ENCODE results near the gene FOXP4.

DNA sequence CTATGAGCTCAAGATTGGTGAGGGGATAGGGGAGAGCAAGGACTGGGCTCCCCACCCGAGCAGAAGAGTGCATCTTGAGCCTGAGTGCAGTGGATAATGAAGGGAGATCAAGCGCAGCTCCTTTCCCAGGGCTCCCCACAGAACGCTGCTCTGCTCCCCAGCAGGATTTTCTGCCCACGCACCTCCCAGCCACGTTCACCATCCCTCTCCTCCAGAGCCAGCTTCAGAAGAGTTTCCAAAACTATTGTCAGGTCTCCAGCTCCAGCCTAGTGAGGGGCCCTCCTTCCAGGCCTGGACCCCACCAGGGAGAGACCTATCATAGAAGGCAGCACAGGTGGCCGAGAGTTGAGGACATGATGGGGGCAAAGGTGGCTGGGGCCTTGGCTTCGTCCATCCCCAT lies 34.5 kb downstream of the FOXP4 start:
- TF ChIP-seq, protein P1, sequence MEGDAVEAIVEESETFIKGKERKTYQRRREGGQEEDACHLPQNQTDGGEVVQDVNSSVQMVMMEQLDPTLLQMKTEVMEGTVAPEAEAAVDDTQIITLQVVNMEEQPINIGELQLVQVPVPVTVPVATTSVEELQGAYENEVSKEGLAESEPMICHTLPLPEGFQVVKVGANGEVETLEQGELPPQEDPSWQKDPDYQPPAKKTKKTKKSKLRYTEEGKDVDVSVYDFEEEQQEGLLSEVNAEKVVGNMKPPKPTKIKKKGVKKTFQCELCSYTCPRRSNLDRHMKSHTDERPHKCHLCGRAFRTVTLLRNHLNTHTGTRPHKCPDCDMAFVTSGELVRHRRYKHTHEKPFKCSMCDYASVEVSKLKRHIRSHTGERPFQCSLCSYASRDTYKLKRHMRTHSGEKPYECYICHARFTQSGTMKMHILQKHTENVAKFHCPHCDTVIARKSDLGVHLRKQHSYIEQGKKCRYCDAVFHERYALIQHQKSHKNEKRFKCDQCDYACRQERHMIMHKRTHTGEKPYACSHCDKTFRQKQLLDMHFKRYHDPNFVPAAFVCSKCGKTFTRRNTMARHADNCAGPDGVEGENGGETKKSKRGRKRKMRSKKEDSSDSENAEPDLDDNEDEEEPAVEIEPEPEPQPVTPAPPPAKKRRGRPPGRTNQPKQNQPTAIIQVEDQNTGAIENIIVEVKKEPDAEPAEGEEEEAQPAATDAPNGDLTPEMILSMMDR (conservative IDR thresholded peaks at IDR 0.05 in 1 of 2, IDR thresholded peaks at IDR 0.05 in 1 of 2; ENCODE audit: low read depth in 1 of 2, low read length in 2 of 2), result no peak
- TF ChIP-seq EZH2 (IDR thresholded peaks at IDR 0.05; ENCODE audit: low read length, missing control alignments), result no peak

Data from fibroblast of lung (primary cell).